Naive thymus-derived CD4-positive, alpha-beta T cell (primary cell): Measurements from ENCODE around the gene BMPR1B. TPM values are rescaled to one million over a fixed set of nuclear protein-coding genes. Genes with fewer than 3 reads are reported as not detected.
"Not testable (repeated sequence)": the region's sequence is repeated elsewhere in the genome, so short reads cannot be mapped to it uniquely, and the experiment has no call there.

Source experiments
- ATAC-seq: fragments of 150-1000 bp; cut with Tn5 transposase; 2 replicates; pipeline ENCODE4 v1.10.0; 2021; ENCODE audit warnings: mild to moderate bottlenecking, moderate library complexity
- CTCF ChIA-PET: fragments of 350-600 bp; sonication (Branson Sonifier 250); formaldehyde crosslinking; loops from one replicate; lab custom pipeline; 2021; ENCODE audit warnings: antibody characterized with exemption; lab: Charles Lee
- POLR2A ChIA-PET: fragments of 350-600 bp; sonication (Branson Sonifier 250); formaldehyde crosslinking; loops from one replicate; lab custom pipeline; 2021; ENCODE audit warnings: antibody characterized with exemption, inconsistent platforms; lab: Charles Lee
- DNase-seq, 9 donors: peaks; one replicate each; pipeline versions ENCODE4 v3.0.0 to v3.0.0-alpha.2; 2020 to 2022; ENCODE audit warnings: mixed read lengths in 1 of 9
- H3K27ac ChIP-seq: one replicate; pipeline ENCODE4 v1.7.0; 2013; ENCODE audit warnings: mild to moderate bottlenecking, low read depth, low read length, moderate library complexity
- H3K27me3 ChIP-seq, 2 donors: one replicate each; pipeline ENCODE4 v1.7.0; 2013; ENCODE audit warnings: low read length in 2 of 2, mild to moderate bottlenecking in 2 of 2, moderate library complexity in 2 of 2; ENCODE audit not compliant: control insufficient read depth in 2 of 2, insufficient read depth in 2 of 2
- H3K36me3 ChIP-seq, 3 experiments: 1 replicate in 2 of 3; 2 replicates in 1 of 3; pipeline ENCODE4 v1.7.0; 2013; ENCODE audit warnings: low read length in 3 of 3, mild to moderate bottlenecking in 3 of 3, moderate library complexity in 1 of 3; ENCODE audit not compliant: insufficient read depth in 3 of 3, control insufficient read depth in 2 of 3
- H3K4me1 ChIP-seq, 2 donors: one replicate each; pipeline ENCODE4 v1.7.0; 2013; ENCODE audit warnings: low read length in 2 of 2, mild to moderate bottlenecking in 2 of 2, moderate library complexity in 1 of 2; ENCODE audit not compliant: control insufficient read depth in 2 of 2, insufficient read depth in 2 of 2
- H3K4me3 ChIP-seq: 2 replicates; pipeline ENCODE4 v1.7.0; 2013; ENCODE audit warnings: mild to moderate bottlenecking, low read length
- H3K9me3 ChIP-seq, 3 experiments: 1 replicate in 2 of 3; 2 replicates in 1 of 3; pipeline ENCODE4 v1.7.0; 2013; ENCODE audit warnings: low read length in 3 of 3; ENCODE audit not compliant: control insufficient read depth in 2 of 3
- H3K27ac Mint-ChIP-seq, 9 donors: one replicate each; pipeline ENCODE4 v1.8.0; 2020 to 2022; ENCODE audit warnings: mixed read lengths in 9 of 9, mild to moderate bottlenecking in 8 of 9, moderate library complexity in 5 of 9, inconsistent platforms in 2 of 9
- H3K27me3 Mint-ChIP-seq, 5 donors: one replicate each; pipeline ENCODE4 v1.8.0; 2021 to 2022; ENCODE audit warnings: mixed read lengths in 5 of 5, mild to moderate bottlenecking in 1 of 5
- H3K36me3 Mint-ChIP-seq, 5 donors: one replicate each; pipeline ENCODE4 v1.8.0; 2020 to 2022; ENCODE audit warnings: mixed read lengths in 5 of 5, mild to moderate bottlenecking in 3 of 5, inconsistent platforms in 1 of 5
- H3K4me1 Mint-ChIP-seq, 7 donors: one replicate each; pipeline ENCODE4 v1.8.0; 2020 to 2022; ENCODE audit warnings: mixed read lengths in 7 of 7, mild to moderate bottlenecking in 3 of 7, inconsistent platforms in 1 of 7
- H3K4me3 Mint-ChIP-seq, 10 donors: one replicate each; pipeline ENCODE4 v1.8.0; 2020 to 2022; ENCODE audit warnings: mild to moderate bottlenecking in 10 of 10, mixed read lengths in 10 of 10, moderate library complexity in 6 of 10, inconsistent platforms in 2 of 10
- H3K9me3 Mint-ChIP-seq, 11 donors: one replicate each; pipeline ENCODE4 v1.8.0; 2020 to 2022; ENCODE audit warnings: mixed read lengths in 11 of 11, mild to moderate bottlenecking in 4 of 11, inconsistent platforms in 1 of 11, moderate library complexity in 1 of 11
- intact Hi-C, 2 donors: fragments of 100-400 bp; cut with micrococcal nuclease; formaldehyde crosslinking; loops; one replicate each; pipeline ENCODE4 v1.15.1; 2023
- polyA plus RNA-seq, 2 donors: library from polyadenylated mRNA; unstranded; fragments of 300-500 nt; fragmentation: Illumina TruSeq; gene quantifications; one replicate each; pipeline ENCODE4 v1.2.3, GENCODE V29; 2021
- total RNA-seq, 6 experiments: library from RNA in 5 of 6; stranded (reverse) in 5 of 6; gene quantifications; 1 replicate in 5 of 6; 2 replicates in 1 of 6; pipeline ENCODE4 v1.2.3 and lab custom pipeline; 2021 to 2026

Gene BMPR1B
- total and polyA plus RNA-seq, 7 experiments from 2014 or later = 0.07 to 0.14 (median 0.11) TPM; not detected in 3

- H3K9me3 Mint-ChIP-seq, H3K36me3 Mint-ChIP-seq, H3K9me3 ChIP-seq, H3K27me3 ChIP-seq, ATAC-seq, H3K4me3 Mint-ChIP-seq, H3K4me3 ChIP-seq, intact Hi-C loops, H3K4me1 ChIP-seq, CTCF ChIA-PET, POLR2A ChIA-PET, H3K36me3 ChIP-seq, H3K4me1 Mint-ChIP-seq, DNase-seq, H3K27ac Mint-ChIP-seq, H3K27ac ChIP-seq: not testable (repeated sequence)
- H3K27me3 Mint-ChIP-seq = peaks cover 0 to 14% (median 6%) of the 10 kb centered on the region in 5 donors
These were observed 83.6 kb downstream of the BMPR1B start for GRCh38 chr4:94841166-94841863.

- no peaks in the 10 kb centered on the region for H3K4me1 Mint-ChIP-seq
These were observed 84.1 kb downstream of the BMPR1B start for GRCh38 chr4:94841864-94842221.

GRCh38 chr4:94843216-94843615 is 85.5 kb downstream of the BMPR1B start:
- Histone ChIP-seq H3K27ac (no peak overlapping the region), H3K9me3 (no peaks in the 10 kb centered on the region), H3K4me3 (no peak overlapping the region), H3K4me1 (no peaks in the 10 kb centered on the region), H3K27me3 (no peaks in the 10 kb centered on the region), H3K36me3 (no peaks in the 10 kb centered on the region)
- ChIA-PET POLR2A (no interaction called here), CTCF (interaction anchor here (0.6 kb wide), 1 partner anchor 21 kb away, joined by 3 read pairs; no protein-coding TSS in a partner anchor)
- ATAC-seq = no peak
- H3K27ac Mint-ChIP-seq = no peak overlapping the region
- no peak for DNase-seq
- intact Hi-C loops = no loop called here
- peaks cover 0 to 8% (median 1%) of the 10 kb centered on the region in 11 donors for H3K9me3 Mint-ChIP-seq
- H3K4me3 Mint-ChIP-seq = no peak overlapping the region
- no peaks in the 10 kb centered on the region for H3K4me1 Mint-ChIP-seq
- H3K36me3 Mint-ChIP-seq = no peaks in the 10 kb centered on the region
- H3K27me3 Mint-ChIP-seq = peaks cover 0 to 14% (median 6%) of the 10 kb centered on the region in 5 donors

More at GRCh38 chr4:94841864-94842221, 84.1 kb downstream of the BMPR1B start:
- no peaks in the 10 kb centered on the region for H3K36me3 Mint-ChIP-seq
- no peaks in the 10 kb centered on the region for H3K27me3 ChIP-seq
- peaks cover 0 to 8% (median 0%) of the 10 kb centered on the region in 11 donors for H3K9me3 Mint-ChIP-seq
- no peak overlapping the region for H3K27ac ChIP-seq
- ChIA-PET CTCF (no interaction called here), POLR2A (no interaction called here)
- DNase-seq (no peak), ATAC-seq (no peak)
- no peaks in the 10 kb centered on the region for H3K36me3 ChIP-seq
- H3K27me3 Mint-ChIP-seq = peaks cover 0 to 14% (median 6%) of the 10 kb centered on the region in 5 donors
- H3K9me3 ChIP-seq = no peaks in the 10 kb centered on the region
- no peaks in the 10 kb centered on the region for H3K4me1 ChIP-seq
- no peak overlapping the region for H3K27ac Mint-ChIP-seq
- no peak overlapping the region for H3K4me3 ChIP-seq
- no peak overlapping the region for H3K4me3 Mint-ChIP-seq
- intact Hi-C loops = no loop called here

- H3K36me3 ChIP-seq = no peaks in the 10 kb centered on the region
- ATAC-seq (no peak), DNase-seq (no peak)
- Mint-ChIP-seq H3K27me3 (peaks cover 0 to 9% (median 6%) of the 10 kb centered on the region in 5 donors), H3K4me3 (no peak overlapping the region), H3K4me1 (no peaks in the 10 kb centered on the region), H3K27ac (no peak overlapping the region), H3K36me3 (no peaks in the 10 kb centered on the region), H3K9me3 (peaks cover 0 to 4% (median 0%) of the 10 kb centered on the region in 11 donors)
- H3K9me3 ChIP-seq = no peaks in the 10 kb centered on the region
- H3K27me3 ChIP-seq = no peaks in the 10 kb centered on the region
- ChIA-PET CTCF (no interaction called here), POLR2A (no interaction called here)
- intact Hi-C loops = no loop called here
- H3K4me1 ChIP-seq = no peaks in the 10 kb centered on the region
- H3K27ac ChIP-seq = no peak overlapping the region
- H3K4me3 ChIP-seq = no peak overlapping the region
These were observed 90.6 kb downstream of the BMPR1B start for GRCh38 chr4:94848326-94848725.

DNA sequence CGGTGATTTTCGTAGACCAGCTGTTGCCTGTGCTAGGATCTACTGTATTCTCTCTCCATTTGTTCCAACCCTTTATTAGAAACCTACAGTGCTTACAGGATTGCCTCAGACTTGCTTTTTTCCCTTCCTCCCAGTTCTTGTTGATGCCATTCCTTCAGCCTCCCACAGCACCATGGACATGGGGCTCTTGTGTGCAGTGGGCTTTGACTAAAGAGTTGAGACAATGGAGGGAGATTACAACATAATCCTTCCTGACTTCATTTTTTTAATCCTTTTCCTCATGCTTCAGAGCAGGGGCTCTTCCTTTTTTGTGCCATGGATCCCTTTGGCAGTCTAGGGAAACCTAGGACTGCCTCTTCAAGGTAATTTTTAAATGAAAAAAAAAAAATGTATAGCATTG is 92.1 kb downstream of the BMPR1B start:
- peaks cover 0 to 4% (median 0%) of the 10 kb centered on the region in 11 donors for H3K9me3 Mint-ChIP-seq
- Histone ChIP-seq H3K4me3 (no peak overlapping the region), H3K36me3 (no peaks in the 10 kb centered on the region), H3K27ac (no peak overlapping the region), H3K4me1 (no peaks in the 10 kb centered on the region), H3K27me3 (no peaks in the 10 kb centered on the region), H3K9me3 (no peaks in the 10 kb centered on the region)
- CTCF ChIA-PET = no interaction called here
- H3K36me3 Mint-ChIP-seq = no peaks in the 10 kb centered on the region
- no peak overlapping the region for H3K27ac Mint-ChIP-seq
- no peak for DNase-seq
- no peaks in the 10 kb centered on the region for H3K4me1 Mint-ChIP-seq
- ATAC-seq = no peak
- POLR2A ChIA-PET = no interaction called here
- no peak overlapping the region for H3K4me3 Mint-ChIP-seq
- intact Hi-C loops = no loop called here
- H3K27me3 Mint-ChIP-seq = peaks cover 0 to 8% (median 0%) of the 10 kb centered on the region in 5 donors

DNA sequence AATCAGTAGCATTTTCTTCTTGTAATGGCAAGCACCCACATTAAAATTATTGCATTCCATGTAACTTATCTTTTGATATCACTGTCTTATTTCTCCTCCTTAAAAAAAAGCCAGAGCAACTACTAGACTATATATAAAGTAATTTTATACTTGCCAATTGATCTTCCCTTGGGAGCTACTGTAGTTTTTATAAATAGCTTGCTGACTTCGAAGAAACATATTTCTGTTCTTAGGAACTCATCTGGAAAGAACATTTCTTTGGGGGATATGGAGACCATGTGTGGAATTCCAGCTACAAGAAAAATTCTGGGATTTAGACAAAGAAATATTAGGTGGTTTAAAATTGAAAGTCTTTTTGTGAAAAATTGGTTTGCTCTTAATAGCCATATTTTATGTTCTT is 94.9 kb downstream of the BMPR1B start:
- ChIA-PET POLR2A (no interaction called here), CTCF (interaction anchor here (0.6 kb wide), 1 partner anchor 898 kb away, joined by 4 read pairs; no protein-coding TSS in a partner anchor)
- no peak overlapping the region for H3K4me3 ChIP-seq
- Mint-ChIP-seq H3K27ac (no peak overlapping the region), H3K27me3 (peaks cover 0 to 7% (median 0%) of the 10 kb centered on the region in 5 donors), H3K36me3 (no peaks in the 10 kb centered on the region), H3K4me1 (no peaks in the 10 kb centered on the region), H3K9me3 (no peaks in the 10 kb centered on the region), H3K4me3 (no peak overlapping the region)
- intact Hi-C loops = no loop called here
- no peak for ATAC-seq
- H3K36me3 ChIP-seq = no peaks in the 10 kb centered on the region
- no peaks in the 10 kb centered on the region for H3K9me3 ChIP-seq
- DNase-seq = no peak
- no peaks in the 10 kb centered on the region for H3K4me1 ChIP-seq
- H3K27me3 ChIP-seq = no peaks in the 10 kb centered on the region
- H3K27ac ChIP-seq = no peak overlapping the region

- H3K36me3 ChIP-seq = no peaks in the 10 kb centered on the region
- intact Hi-C loops = no loop called here
- H3K4me1 ChIP-seq = no peaks in the 10 kb centered on the region
- no peak overlapping the region for H3K27ac ChIP-seq
- H3K9me3 ChIP-seq = no peaks in the 10 kb centered on the region
- H3K27me3 ChIP-seq = no peaks in the 10 kb centered on the region
- Mint-ChIP-seq H3K9me3 (no peaks in the 10 kb centered on the region), H3K27me3 (peaks cover 0 to 7% (median 0%) of the 10 kb centered on the region in 5 donors), H3K4me1 (no peaks in the 10 kb centered on the region), H3K27ac (no peak overlapping the region), H3K4me3 (no peak overlapping the region), H3K36me3 (no peaks in the 10 kb centered on the region)
- no peak for ATAC-seq
- H3K4me3 ChIP-seq = no peak overlapping the region
- ChIA-PET POLR2A (no interaction called here), CTCF (no interaction called here)
- DNase-seq = no peak
These were observed 98.3 kb downstream of the BMPR1B start for GRCh38 chr4:94856030-94856429.
